Fibroblast of mammary gland (primary cell): ENCODE data around the gene HYOU1.
"Not testable (repeated sequence)": the region's sequence is repeated elsewhere in the genome, so short reads cannot be mapped to it uniquely, and the experiment has no call there.

Experiments
- DNase-seq: peaks from one replicate; pipeline ENCODE4 v3.0.0-alpha.2; 2010; ENCODE audit warnings: low read depth
- H3K4me3 ChIP-seq: 2 replicates; pipeline ENCODE4 v1.5.1; 2011; ENCODE audit warnings: low read depth, mild to moderate bottlenecking, low read length, moderate library complexity; ENCODE audit not compliant: control insufficient read depth
- CTCF ChIP-seq: conservative IDR thresholded peaks from 2 replicates; pipeline ENCODE4 v1.5.1; 2011; ENCODE audit warnings: low read depth, low read length, inconsistent platforms; ENCODE audit not compliant: control insufficient read depth, insufficient read depth

HYOU1 gene

GRCh38 chr11:119057000-119057769 is at the start of gene HYOU1:
HYOU1 (minus strand) TSS chr11:119057205; CDS start chr11:119056160, 1,045 bp downstream.
- peak within 1 kb of the TSS; percentile 81 for H3K4me3 ChIP-seq
- DNase-seq = peak; percentile 91
- TF ChIP-seq CTCF = peak; percentile 12

- TF ChIP-seq CTCF = no peak
- no peak overlapping the region for H3K4me3 ChIP-seq
- DNase-seq = no peak
Measured at GRCh38 chr11:119103793-119104192, 46.8 kb upstream of the HYOU1 start.

GRCh38 chr11:119103161-119103664 is 46.2 kb upstream of the HYOU1 start:
- peak overlapping the region; percentile 89 for H3K4me3 ChIP-seq
- DNase-seq = not testable (repeated sequence)

- DNase-seq = peak; percentile 97
- peak within 1 kb of the TSS; percentile 89 for H3K4me3 ChIP-seq
- no peak for TF ChIP-seq CTCF
Measured at GRCh38 chr11:119101759-119102423, 44.9 kb upstream of the HYOU1 start, which contains the start of gene DPAGT1. DPAGT1 (minus strand) TSS chr11:119101853; CDS start chr11:119101655, 198 bp downstream.

- peak overlapping the region; percentile 89 for H3K4me3 ChIP-seq
- no peak for TF ChIP-seq CTCF
- peak; percentile 21 for DNase-seq
Measured at GRCh38 chr11:119100994-119101758, 44.2 kb upstream of the HYOU1 start.

GRCh38 chr11:119100246-119100970 is 43.4 kb upstream of the HYOU1 start:
- peak; percentile 51 for TF ChIP-seq CTCF
- peak; percentile 65 for DNase-seq
- peak overlapping the region; percentile 89 for H3K4me3 ChIP-seq
